OCI-LY7 (cell line): ENCODE results near the gene EPHB4. TPM values are rescaled to one million over a fixed set of nuclear protein-coding genes. Genes with fewer than 3 reads are reported as not detected.

Experiments used
- BruUV-seq: library from RNA; stranded (reverse); fragments of 400-500 nt; replicated peaks from 2 replicates; lab custom pipeline; 2021; lab: Mats Ljungman, UMichigan
- CTCF ChIA-PET: fragments of 300-600 bp; sonication (Branson Sonifier 250); formaldehyde crosslinking; loops from one replicate; lab custom pipeline; 2022; ENCODE audit warnings: antibody characterized with exemption; ENCODE audit not compliant: unreplicated experiment; lab: Charles Lee
- POLR2A ChIA-PET: fragments of 300-600 bp; sonication (Branson Sonifier 250); formaldehyde crosslinking; loops from one replicate; lab custom pipeline; 2022; ENCODE audit warnings: antibody characterized with exemption; lab: Charles Lee
- DNase-seq: peaks from one replicate; pipeline ENCODE4 v3.0.0-alpha.2; 2015; ENCODE audit warnings: low spot score
- H2AFZ ChIP-seq: fragments of 200-600 bp; sonication (generic), shearing (Covaris generic); 2 replicates; pipeline ENCODE4 v1.6.1; 2014; ENCODE audit warnings: mild to moderate bottlenecking, antibody characterized with exemption, low read length, moderate library complexity
- H3K27ac ChIP-seq: fragments of 200-600 bp; sonication (generic); 2 replicates; pipeline ENCODE4 v1.5.1; 2014; ENCODE audit warnings: mixed run types, low read depth, mild to moderate bottlenecking, moderate library complexity, low read length, inconsistent platforms; ENCODE audit not compliant: poor library complexity, severe bottlenecking
- H3K36me3 ChIP-seq: fragments of 200-600 bp; sonication (generic); 2 replicates; pipeline ENCODE4 v1.6.1; 2014; ENCODE audit warnings: mild to moderate bottlenecking, antibody characterized with exemption, low read length, moderate library complexity, mixed read lengths; ENCODE audit not compliant: insufficient read depth
- H3K4me1 ChIP-seq: fragments of 200-600 bp; sonication (generic); 2 replicates; pipeline ENCODE4 v1.5.1; 2014; ENCODE audit warnings: mild to moderate bottlenecking, low read length; ENCODE audit not compliant: insufficient read depth, poor library complexity, severe bottlenecking
- H3K4me2 ChIP-seq: fragments of 200-600 bp; sonication (generic); 2 replicates; pipeline ENCODE4 v1.6.1; 2014; ENCODE audit warnings: mild to moderate bottlenecking, low read length
- H3K4me3 ChIP-seq: fragments of 200-600 bp; sonication (generic); 2 replicates; pipeline ENCODE4 v1.5.1; 2014; ENCODE audit warnings: mild to moderate bottlenecking, low read depth, low read length; ENCODE audit not compliant: poor library complexity, severe bottlenecking
- H3K79me2 ChIP-seq: fragments of 200-600 bp; sonication (generic); 2 replicates; pipeline ENCODE4 v1.6.1; 2016; ENCODE audit warnings: low read depth, mild to moderate bottlenecking, low read length, moderate library complexity, mixed read lengths; ENCODE audit not compliant: insufficient read depth
- H3K9me2 ChIP-seq: fragments of 200-600 bp; sonication (generic); 2 replicates; pipeline ENCODE4 v1.6.1; 2016; ENCODE audit warnings: mild to moderate bottlenecking, low read length, mixed read lengths; ENCODE audit not compliant: insufficient read depth
- H3K9me3 ChIP-seq: fragments of 200-600 bp; sonication (generic); 2 replicates; pipeline ENCODE4 v1.6.1; 2014; ENCODE audit warnings: mild to moderate bottlenecking, mixed run types, low read length, mixed read lengths
- H4K20me1 ChIP-seq: fragments of 200-600 bp; sonication (generic); 2 replicates; pipeline ENCODE4 v1.6.1; 2014; ENCODE audit warnings: mild to moderate bottlenecking, antibody characterized with exemption, low read length, moderate library complexity, mixed read lengths; ENCODE audit not compliant: insufficient read depth
- CTCF ChIP-seq: fragments of 200-600 bp; sonication (generic); conservative IDR thresholded peaks from 2 replicates; pipeline ENCODE4 v1.5.1; 2014; ENCODE audit warnings: mild to moderate bottlenecking, antibody characterized with exemption, low read length, moderate library complexity, mixed read lengths
- EZH2phosphoT487 ChIP-seq: fragments of 200-600 bp; sonication (generic); IDR thresholded peaks from 2 replicates; pipeline ENCODE4 v1.6.1; 2018; ENCODE audit warnings: low read depth, borderline replicate concordance, mild to moderate bottlenecking, mixed run types, antibody characterized with exemption, low read length, moderate library complexity, mixed read lengths
- intact Hi-C: fragments of 100-400 bp; cut with micrococcal nuclease; formaldehyde crosslinking; loops from one replicate; pipeline ENCODE4 v1.10.0; 2022; ENCODE audit not compliant: unreplicated experiment
- total RNA-seq, 2 experiments: library from RNA; depleted of rRNA in 1 of 2; stranded (reverse); fragments of >200 nt in 1 of 2; shearing (Covaris generic) in 1 of 2; gene quantifications; 2 replicates each; pipeline ENCODE4 v1.2.3, GENCODE V29; 2014 to 2022

The EPHB4 gene
- total RNA-seq, 2 experiments from 2014 or later = 4.2 to 7.3 TPM

DNA sequence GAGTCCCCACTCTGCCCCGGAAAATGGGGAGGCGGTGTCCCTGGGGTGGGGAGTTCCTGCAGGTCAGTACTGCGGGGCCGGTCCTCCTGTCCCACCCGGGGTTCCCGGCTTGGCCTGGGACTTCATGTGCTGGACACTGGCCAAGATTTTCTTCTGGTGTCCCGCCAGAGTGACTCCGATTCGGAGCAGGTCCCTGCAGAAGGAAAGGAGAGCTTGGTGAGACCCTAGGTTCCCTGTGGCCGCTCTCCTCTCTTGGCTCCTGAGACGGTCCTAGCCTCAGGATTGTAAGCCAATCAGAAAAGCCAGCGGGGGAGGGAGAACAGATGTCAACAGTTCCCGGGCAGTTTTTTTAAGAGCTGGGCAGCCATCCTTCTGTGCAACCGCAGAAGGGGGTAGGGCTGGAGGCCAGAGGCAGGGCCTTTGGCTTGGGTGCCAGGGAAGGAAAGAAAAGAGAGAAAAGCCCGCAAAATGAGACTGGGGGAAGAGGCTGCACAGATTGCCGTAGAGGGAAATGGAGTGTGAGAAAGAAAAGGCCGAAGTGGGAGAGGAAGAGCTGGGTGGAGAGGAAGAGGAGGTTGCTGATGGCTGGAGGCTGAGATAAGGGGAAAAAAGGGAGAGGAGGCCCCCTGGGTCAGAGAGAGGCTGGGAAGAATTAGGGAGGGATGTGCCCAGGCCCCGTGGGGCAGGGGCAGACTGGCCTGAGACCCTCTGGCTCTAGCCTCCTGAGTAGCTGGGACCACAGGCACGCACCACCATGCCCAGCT lies 23.7 kb downstream of the EPHB4 start:
- no peak overlapping the region for H3K4me3 ChIP-seq
- intact Hi-C loops = no loop called here

GRCh38 chr7:100802951-100803350 lies 24.4 kb downstream of the EPHB4 start:
- no TSS peak for BruUV-seq
- Histone ChIP-seq H3K36me3 (no peaks in the 10 kb centered on the region), H4K20me1 (no peaks in the 10 kb centered on the region), H3K79me2 (no peaks in the 10 kb centered on the region), H2AFZ (no peak overlapping the region), H3K4me2 (no peak overlapping the region), H3K9me3 (no peaks in the 10 kb centered on the region), H3K27ac (no peak overlapping the region), H3K9me2 (no peaks in the 10 kb centered on the region), H3K4me1 (peaks cover 10% of the 10 kb centered on the region), H3K4me3 (no peak overlapping the region)
- TF ChIP-seq CTCF (no peak), EZH2phosphoT487 (no peak)
- DNase-seq = no peak
- CTCF ChIA-PET = no interaction called here
- intact Hi-C loops = no loop called here
- POLR2A ChIA-PET = no interaction called here

More for the DNA sequence above, 23.7 kb downstream of the EPHB4 start:
- BruUV-seq = no TSS peak
- H3K79me2 ChIP-seq = no peaks in the 10 kb centered on the region
- TF ChIP-seq CTCF (no peak), EZH2phosphoT487 (no peak)
- H3K9me2 ChIP-seq = no peaks in the 10 kb centered on the region
- no peaks in the 10 kb centered on the region for H3K9me3 ChIP-seq
- H3K4me1 ChIP-seq = peaks cover 10% of the 10 kb centered on the region
- no peak overlapping the region for H3K27ac ChIP-seq
- DNase-seq = peak; percentile 46
- H3K4me2 ChIP-seq = no peak overlapping the region
- ChIA-PET CTCF (no interaction called here), POLR2A (interaction anchor here (0.6 to 1.1 kb wide), 2 partner anchors 11 to 38 kb away, joined by 3 to 5 read pairs; no protein-coding TSS in a partner anchor)
- no peaks in the 10 kb centered on the region for H4K20me1 ChIP-seq
- H3K36me3 ChIP-seq = no peaks in the 10 kb centered on the region
- peak overlapping the region; percentile 37; the same call in 1 of the 2 replicates for H2AFZ ChIP-seq
